Measurements from ENCODE around the gene UGGT2. TPM values are rescaled to one million over a fixed set of nuclear protein-coding genes. Genes with fewer than 3 reads are reported as not detected.

UGGT2 gene
- total RNA-seq, 3 donors from 2014 or later (not counting 1 experiment from before 2014, with no cell fraction given), result 0.63 to 1.4 (median 1.3) TPM

DNA sequence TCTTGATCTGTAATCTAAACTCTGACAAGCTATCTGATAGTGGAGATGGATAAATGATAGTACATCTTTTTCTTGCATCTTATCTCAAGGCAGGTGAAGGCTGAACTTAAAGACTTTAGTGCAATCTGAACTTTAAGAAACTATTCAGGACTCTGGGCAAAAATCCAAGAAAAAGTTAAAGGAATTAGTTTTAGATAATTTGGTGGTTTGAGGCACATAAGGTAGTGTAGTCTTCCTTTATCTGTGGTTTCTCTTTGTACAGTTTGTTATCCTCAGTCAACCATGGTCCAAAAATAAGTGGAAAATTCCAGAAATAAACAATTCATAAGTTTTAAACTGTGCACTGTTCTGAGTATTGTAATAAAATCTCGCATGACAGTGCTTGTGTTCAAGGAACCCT, 172.9 kb downstream of the UGGT2 start:
- H3K27me3 ChIP-seq (ENCODE audit: control insufficient read depth, insufficient read depth, low read length), result no peaks in the 10 kb centered on the region
- WGBS (ENCODE audit: insufficient coverage), result no CpG with 5 or more reads among the region's 1 CpG
- TF ChIP-seq, protein P1, sequence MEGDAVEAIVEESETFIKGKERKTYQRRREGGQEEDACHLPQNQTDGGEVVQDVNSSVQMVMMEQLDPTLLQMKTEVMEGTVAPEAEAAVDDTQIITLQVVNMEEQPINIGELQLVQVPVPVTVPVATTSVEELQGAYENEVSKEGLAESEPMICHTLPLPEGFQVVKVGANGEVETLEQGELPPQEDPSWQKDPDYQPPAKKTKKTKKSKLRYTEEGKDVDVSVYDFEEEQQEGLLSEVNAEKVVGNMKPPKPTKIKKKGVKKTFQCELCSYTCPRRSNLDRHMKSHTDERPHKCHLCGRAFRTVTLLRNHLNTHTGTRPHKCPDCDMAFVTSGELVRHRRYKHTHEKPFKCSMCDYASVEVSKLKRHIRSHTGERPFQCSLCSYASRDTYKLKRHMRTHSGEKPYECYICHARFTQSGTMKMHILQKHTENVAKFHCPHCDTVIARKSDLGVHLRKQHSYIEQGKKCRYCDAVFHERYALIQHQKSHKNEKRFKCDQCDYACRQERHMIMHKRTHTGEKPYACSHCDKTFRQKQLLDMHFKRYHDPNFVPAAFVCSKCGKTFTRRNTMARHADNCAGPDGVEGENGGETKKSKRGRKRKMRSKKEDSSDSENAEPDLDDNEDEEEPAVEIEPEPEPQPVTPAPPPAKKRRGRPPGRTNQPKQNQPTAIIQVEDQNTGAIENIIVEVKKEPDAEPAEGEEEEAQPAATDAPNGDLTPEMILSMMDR (IDR thresholded peaks at IDR 0.05), result no peak
- DNase-seq (no peak), ATAC-seq (no peak)
- intact Hi-C loops (cut with micrococcal nuclease), result no loop called here
- no peaks in the 10 kb centered on the region for H3K4me1 ChIP-seq (ENCODE audit: control insufficient read depth, insufficient read depth, low read length)
- Mint-ChIP-seq H3K27me3 (ENCODE audit: low read depth in 2 of 2) (no peaks in the 10 kb centered on the region), H3K9me3 (no peaks in the 10 kb centered on the region), H3K27ac (no peak overlapping the region), H3K4me1 (no peaks in the 10 kb centered on the region), H3K4me3 (no peak overlapping the region), H3K36me3 (no peaks in the 10 kb centered on the region)
- no peaks in the 10 kb centered on the region for H3K36me3 ChIP-seq (ENCODE audit: control insufficient read depth, insufficient read depth, low read length)
- no peak overlapping the region for H3K4me3 ChIP-seq (ENCODE audit: low read length)
- no peak overlapping the region for H3K27ac ChIP-seq (ENCODE audit: low read length)
- no peaks in the 10 kb centered on the region for H3K9me3 ChIP-seq (ENCODE audit: control insufficient read depth, insufficient read depth, low read length)

DNA sequence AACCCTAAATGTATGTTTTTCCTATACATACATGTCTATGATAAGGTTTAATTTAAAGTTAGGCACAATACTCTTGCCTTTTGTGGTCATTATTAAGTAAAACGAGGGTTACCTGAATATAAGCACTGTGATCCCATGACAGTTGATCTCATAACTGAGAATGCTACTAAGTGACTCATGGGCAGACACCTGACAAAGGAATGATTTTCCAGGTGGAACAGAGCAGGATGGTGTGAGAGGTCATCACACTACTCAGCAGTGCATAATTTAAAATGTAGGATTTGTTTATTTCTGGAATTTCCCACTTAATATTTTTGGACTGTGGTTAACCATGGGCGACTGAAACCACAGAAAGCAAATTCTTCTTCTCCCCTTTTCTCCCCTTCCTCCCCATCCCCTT, 178.9 kb downstream of the UGGT2 start:
- peaks cover 0 to 3% of the 10 kb centered on the region in 2 donors for H3K27me3 Mint-ChIP-seq (ENCODE audit: low read depth in 2 of 2)
- H3K4me1 ChIP-seq (ENCODE audit: control insufficient read depth, insufficient read depth, low read length), result no peaks in the 10 kb centered on the region
- TF ChIP-seq, protein P1 (IDR thresholded peaks at IDR 0.05), result no peak

DNA sequence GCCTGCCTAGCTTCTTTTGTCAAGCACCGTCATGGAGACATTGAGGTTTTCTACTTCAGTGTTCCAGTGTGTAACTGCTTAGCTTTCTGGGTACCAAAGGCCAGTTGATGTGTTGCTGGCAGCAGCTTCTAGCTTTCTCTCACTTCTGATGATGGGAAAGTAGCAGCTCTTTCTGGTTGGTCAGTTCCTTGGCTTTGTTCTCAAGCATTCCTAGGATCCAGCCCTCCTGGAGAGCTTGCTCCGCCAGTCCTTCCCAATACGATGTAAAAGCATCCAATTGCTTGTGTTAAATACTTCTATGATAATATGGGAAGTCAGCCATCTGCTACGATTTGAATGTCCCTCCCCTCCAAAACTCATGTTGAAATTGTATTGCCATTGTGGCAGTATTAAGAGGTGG, 182.8 kb downstream of the UGGT2 start:
- no peaks in the 10 kb centered on the region for H3K9me3 ChIP-seq (ENCODE audit: control insufficient read depth, insufficient read depth, low read length)
- intact Hi-C loops (cut with micrococcal nuclease), result no loop called here
- no peak overlapping the region for H3K27ac Mint-ChIP-seq
- no peaks in the 10 kb centered on the region for H3K36me3 Mint-ChIP-seq
- no peak for ATAC-seq
- H3K27ac ChIP-seq (ENCODE audit: low read length), result no peak overlapping the region
- no peaks in the 10 kb centered on the region for H3K4me1 ChIP-seq (ENCODE audit: control insufficient read depth, insufficient read depth, low read length)
- peaks cover 0 to 3% of the 10 kb centered on the region in 2 donors for H3K27me3 Mint-ChIP-seq (ENCODE audit: low read depth in 2 of 2)
- TF ChIP-seq, protein P1 (IDR thresholded peaks at IDR 0.05), result no peak
- 98% methylated on average over 3 of the region's 4 CpGs for WGBS (ENCODE audit: insufficient coverage)
- H3K4me3 Mint-ChIP-seq, result no peak overlapping the region
- DNase-seq, result no peak
- H3K27me3 ChIP-seq (ENCODE audit: control insufficient read depth, insufficient read depth, low read length), result no peaks in the 10 kb centered on the region
- no peaks in the 10 kb centered on the region for H3K36me3 ChIP-seq (ENCODE audit: control insufficient read depth, insufficient read depth, low read length)
- no peak overlapping the region for H3K4me3 ChIP-seq (ENCODE audit: low read length)
- no peaks in the 10 kb centered on the region for H3K4me1 Mint-ChIP-seq
- peaks cover 0 to 4% of the 10 kb centered on the region in 2 donors for H3K9me3 Mint-ChIP-seq

More for the DNA sequence above, 178.9 kb downstream of the UGGT2 start:
- intact Hi-C loops (cut with micrococcal nuclease), result no loop called here
- peaks cover 0 to 4% of the 10 kb centered on the region in 2 donors for H3K9me3 Mint-ChIP-seq
- no peaks in the 10 kb centered on the region for H3K36me3 ChIP-seq (ENCODE audit: control insufficient read depth, insufficient read depth, low read length)
- ATAC-seq (no peak), DNase-seq (no peak)
- H3K4me1 Mint-ChIP-seq, result no peaks in the 10 kb centered on the region
- no peak overlapping the region for H3K27ac ChIP-seq (ENCODE audit: low read length)
- no peak overlapping the region for H3K27ac Mint-ChIP-seq
- H3K27me3 ChIP-seq (ENCODE audit: control insufficient read depth, insufficient read depth, low read length), result no peaks in the 10 kb centered on the region
- WGBS (ENCODE audit: insufficient coverage), result 73% methylated on average over 2 of the region's 2 CpGs
- no peaks in the 10 kb centered on the region for H3K36me3 Mint-ChIP-seq
- H3K4me3 ChIP-seq (ENCODE audit: low read length), result no peak overlapping the region
- H3K9me3 ChIP-seq (ENCODE audit: control insufficient read depth, insufficient read depth, low read length), result no peaks in the 10 kb centered on the region
- no peak overlapping the region for H3K4me3 Mint-ChIP-seq

DNA sequence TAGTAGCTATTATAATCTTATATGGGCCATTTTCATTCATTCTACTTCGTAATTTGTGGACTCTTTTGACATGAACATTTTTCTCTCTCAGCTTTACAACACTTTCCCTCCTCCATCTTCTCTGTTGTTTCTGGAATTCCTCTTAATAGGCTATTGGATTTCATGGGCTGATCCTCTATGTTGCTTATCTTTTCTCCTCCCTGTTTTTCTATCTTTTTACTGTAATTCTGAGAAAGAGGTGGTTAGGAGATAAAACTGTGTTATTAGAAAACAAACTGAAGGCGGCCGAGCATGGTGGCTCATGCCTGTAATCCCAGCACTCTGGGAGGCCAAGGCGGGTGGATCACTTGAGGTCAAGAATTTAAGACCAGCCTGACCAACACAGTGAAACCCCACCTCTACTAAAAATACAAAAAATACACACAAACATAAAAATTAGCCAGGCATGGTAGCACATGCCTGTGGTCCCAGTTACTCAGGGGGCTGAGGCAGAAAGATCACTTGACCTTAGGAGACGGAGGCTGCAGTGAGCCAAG, 188.1 kb downstream of the UGGT2 start:
- H3K36me3 ChIP-seq (ENCODE audit: control insufficient read depth, insufficient read depth, low read length), result no peaks in the 10 kb centered on the region
- no peaks in the 10 kb centered on the region for H3K27me3 ChIP-seq (ENCODE audit: control insufficient read depth, insufficient read depth, low read length)
- ATAC-seq (no peak), DNase-seq (no peak)
- no peak overlapping the region for H3K27ac Mint-ChIP-seq
- 90% methylated on average over 5 of the region's 5 CpGs for WGBS (ENCODE audit: insufficient coverage)
- no peaks in the 10 kb centered on the region for H3K9me3 ChIP-seq (ENCODE audit: control insufficient read depth, insufficient read depth, low read length)
- H3K4me1 ChIP-seq (ENCODE audit: control insufficient read depth, insufficient read depth, low read length), result no peaks in the 10 kb centered on the region
- intact Hi-C loops (cut with micrococcal nuclease), result no loop called here
- H3K27ac ChIP-seq (ENCODE audit: low read length), result no peak overlapping the region
- H3K4me3 Mint-ChIP-seq, result no peak overlapping the region
- no peaks in the 10 kb centered on the region for H3K36me3 Mint-ChIP-seq
- no peaks in the 10 kb centered on the region for H3K9me3 Mint-ChIP-seq
- TF ChIP-seq, protein P1 (IDR thresholded peaks at IDR 0.05), result no peak
- H3K4me1 Mint-ChIP-seq, result no peaks in the 10 kb centered on the region
- no peak overlapping the region for H3K4me3 ChIP-seq (ENCODE audit: low read length)
- no peaks in the 10 kb centered on the region for H3K27me3 Mint-ChIP-seq (ENCODE audit: low read depth in 2 of 2)
